Measurements from ENCODE around the gene PPP4R1. TPM values are rescaled to one million over a fixed set of nuclear protein-coding genes. Genes with fewer than 3 reads are reported as not detected.
A peak's percentile ranks its signal among the peaks of the same experiment; 100 is the strongest.

PPP4R1 gene
- total RNA-seq, 2 donors from 2014 or later, result 52.5 to 77.5 TPM

GRCh38 chr18:9586814-9587213 lies 27.5 kb downstream of the PPP4R1 start:
- H3K36me3 ChIP-seq, result peaks cover 4% of the 10 kb centered on the region

GRCh38 chr18:9581667-9582066 lies 32.7 kb downstream of the PPP4R1 start:
- TF ChIP-seq, protein P1, sequence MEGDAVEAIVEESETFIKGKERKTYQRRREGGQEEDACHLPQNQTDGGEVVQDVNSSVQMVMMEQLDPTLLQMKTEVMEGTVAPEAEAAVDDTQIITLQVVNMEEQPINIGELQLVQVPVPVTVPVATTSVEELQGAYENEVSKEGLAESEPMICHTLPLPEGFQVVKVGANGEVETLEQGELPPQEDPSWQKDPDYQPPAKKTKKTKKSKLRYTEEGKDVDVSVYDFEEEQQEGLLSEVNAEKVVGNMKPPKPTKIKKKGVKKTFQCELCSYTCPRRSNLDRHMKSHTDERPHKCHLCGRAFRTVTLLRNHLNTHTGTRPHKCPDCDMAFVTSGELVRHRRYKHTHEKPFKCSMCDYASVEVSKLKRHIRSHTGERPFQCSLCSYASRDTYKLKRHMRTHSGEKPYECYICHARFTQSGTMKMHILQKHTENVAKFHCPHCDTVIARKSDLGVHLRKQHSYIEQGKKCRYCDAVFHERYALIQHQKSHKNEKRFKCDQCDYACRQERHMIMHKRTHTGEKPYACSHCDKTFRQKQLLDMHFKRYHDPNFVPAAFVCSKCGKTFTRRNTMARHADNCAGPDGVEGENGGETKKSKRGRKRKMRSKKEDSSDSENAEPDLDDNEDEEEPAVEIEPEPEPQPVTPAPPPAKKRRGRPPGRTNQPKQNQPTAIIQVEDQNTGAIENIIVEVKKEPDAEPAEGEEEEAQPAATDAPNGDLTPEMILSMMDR (IDR thresholded peaks at IDR 0.05), result no peak
- H3K27me3 ChIP-seq, result no peaks in the 10 kb centered on the region
- no peaks in the 10 kb centered on the region for H3K4me1 ChIP-seq
- H3K9ac ChIP-seq (ENCODE audit: low read depth in 2 of 2, low read length in 2 of 2), result no peak overlapping the region
- no peaks in the 10 kb centered on the region for H3K9me3 ChIP-seq
- no peak overlapping the region for H3K4me3 ChIP-seq
- H3K27ac ChIP-seq, result no peak overlapping the region
- intact Hi-C loops (cut with DNase I), result no loop called here
- DNase-seq, result no peak
- peaks cover 4% of the 10 kb centered on the region for H3K36me3 ChIP-seq

More at GRCh38 chr18:9586814-9587213, 27.5 kb downstream of the PPP4R1 start:
- H3K4me1 ChIP-seq, result no peaks in the 10 kb centered on the region
- no peaks in the 10 kb centered on the region for H3K9me3 ChIP-seq
- no peak overlapping the region for H3K4me3 ChIP-seq
- intact Hi-C loops (cut with DNase I), result no loop called here
- TF ChIP-seq, protein P1 (IDR thresholded peaks at IDR 0.05), result no peak
- DNase-seq, result no peak
- no peak overlapping the region for H3K9ac ChIP-seq (ENCODE audit: low read depth in 2 of 2, low read length in 2 of 2)
- H3K27me3 ChIP-seq, result no peaks in the 10 kb centered on the region
- H3K27ac ChIP-seq, result no peak overlapping the region

- intact Hi-C loops (cut with DNase I), result loop anchor here (5.0 to 10.0 kb wide), 2 partner anchors 34 to 136 kb away; partner anchors contain the start of gene PPP4R1
- H3K4me1 ChIP-seq, result no peaks in the 10 kb centered on the region
- H3K36me3 ChIP-seq, result peaks cover 4% of the 10 kb centered on the region
- H3K9me3 ChIP-seq, result no peaks in the 10 kb centered on the region
- DNase-seq, result no peak
- H3K27me3 ChIP-seq, result no peaks in the 10 kb centered on the region
- no peak overlapping the region for H3K9ac ChIP-seq (ENCODE audit: low read depth in 2 of 2, low read length in 2 of 2)
- no peak overlapping the region for H3K4me3 ChIP-seq
- H3K27ac ChIP-seq, result no peak overlapping the region
- TF ChIP-seq, protein P1 (IDR thresholded peaks at IDR 0.05), result no peak
Observed at GRCh38 chr18:9578306-9578705, 36.1 kb downstream of the PPP4R1 start.

- H3K4me3 ChIP-seq, result no peak overlapping the region
- H3K27ac ChIP-seq, result no peak overlapping the region
- DNase-seq, result no peak
- H3K27me3 ChIP-seq, result no peaks in the 10 kb centered on the region
- TF ChIP-seq, protein P1 (IDR thresholded peaks at IDR 0.05), result no peak
- intact Hi-C loops (cut with DNase I), result loop anchor here (5.0 to 10.0 kb wide), 2 partner anchors 35 to 137 kb away; partner anchors contain the start of gene PPP4R1
- no peaks in the 10 kb centered on the region for H3K36me3 ChIP-seq
- no peaks in the 10 kb centered on the region for H3K4me1 ChIP-seq
- H3K9ac ChIP-seq (ENCODE audit: low read depth in 2 of 2, low read length in 2 of 2), result no peak overlapping the region
- no peaks in the 10 kb centered on the region for H3K9me3 ChIP-seq
Observed at GRCh38 chr18:9577361-9577760, 37.0 kb downstream of the PPP4R1 start.

DNA sequence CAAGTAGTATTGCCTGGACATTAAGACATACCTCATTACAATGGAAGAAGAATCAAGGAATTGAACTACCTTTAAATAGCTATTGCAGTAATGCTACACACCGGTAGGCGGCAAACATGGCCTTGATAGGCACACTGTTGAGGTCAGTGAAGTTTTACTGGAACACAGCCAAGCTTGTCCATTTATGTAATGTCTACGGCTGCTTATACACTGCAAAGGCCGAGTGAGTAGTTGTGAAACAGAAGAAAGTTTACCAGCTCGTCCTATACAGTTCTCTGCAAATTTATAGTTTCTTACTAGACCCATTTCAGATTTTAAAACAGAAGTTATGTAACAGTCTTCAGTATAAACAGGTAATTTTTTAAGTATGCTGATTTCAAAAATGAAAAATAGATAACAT lies 38.8 kb downstream of the PPP4R1 start:
- no peak overlapping the region for H3K4me3 ChIP-seq
- TF ChIP-seq, protein P1 (IDR thresholded peaks at IDR 0.05), result peak; percentile 84
- no peaks in the 10 kb centered on the region for H3K27me3 ChIP-seq
- H3K9me3 ChIP-seq, result no peaks in the 10 kb centered on the region
- no peak overlapping the region for H3K9ac ChIP-seq (ENCODE audit: low read depth in 2 of 2, low read length in 2 of 2)
- no peaks in the 10 kb centered on the region for H3K4me1 ChIP-seq
- no peak overlapping the region for H3K27ac ChIP-seq
- H3K36me3 ChIP-seq, result no peaks in the 10 kb centered on the region
- intact Hi-C loops (cut with DNase I), result loop anchor here (5.0 to 10.0 kb wide), 2 partner anchors 37 to 139 kb away; partner anchors contain the start of gene PPP4R1
- DNase-seq, result peak; percentile 86

All from colonic mucosa (tissue), 4 donors.